Hematopoietic multipotent progenitor cell (in vitro differentiated cells): Measurements from ENCODE around the gene STAG3. TPM values are rescaled to one million over a fixed set of nuclear protein-coding genes. Genes with fewer than 3 reads are reported as not detected.
"Not testable (repeated sequence)": the region's sequence is repeated elsewhere in the genome, so short reads cannot be mapped to it uniquely, and the experiment has no call there.

Experiments used
- DNase-seq, 3 donors: peaks; one replicate each; pipeline ENCODE4 v3.0.0-alpha.2; 2011 to 2015; ENCODE audit warnings: low read depth in 2 of 3, low spot score in 2 of 3
- total RNA-seq: library from RNA; depleted of rRNA; stranded (reverse); fragments of >200 nt; gene quantifications from one replicate; pipeline ENCODE4 v1.2.3, GENCODE V29; 2012

STAG3 gene
- total RNA-seq, 1 donor = 0.81 TPM

DNA sequence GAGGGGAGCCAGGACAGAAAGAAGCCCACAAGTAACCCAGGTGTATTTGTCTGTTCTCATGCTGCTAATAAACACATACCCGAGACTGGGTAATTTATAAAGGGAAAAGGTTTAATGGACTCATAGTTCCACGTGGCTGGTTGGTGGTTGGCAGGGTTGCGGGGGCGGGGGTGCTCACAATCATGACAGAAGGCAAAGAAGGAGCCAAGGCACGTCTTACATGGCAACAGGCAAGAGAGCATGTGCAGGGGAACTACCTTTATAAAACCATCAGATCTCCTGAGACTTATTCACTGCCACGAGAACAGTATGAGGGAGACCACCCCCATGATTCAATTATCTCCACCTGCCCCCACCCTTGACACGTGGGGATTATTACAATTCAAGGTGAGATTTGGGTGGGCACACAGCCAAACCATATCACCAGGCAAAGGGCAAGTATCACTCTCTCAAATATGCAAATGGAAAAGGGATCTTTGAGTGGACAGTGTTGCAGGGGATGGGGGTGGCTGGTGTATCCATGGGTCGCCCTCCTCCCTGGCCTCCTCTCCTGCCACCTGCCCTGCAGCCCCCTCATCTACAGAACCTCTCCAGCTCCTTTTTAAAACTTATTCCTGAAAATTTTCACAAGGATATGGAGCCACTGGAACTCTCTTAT, 57.1 kb downstream of the STAG3 start:
- not testable (repeated sequence) for DNase-seq

DNA sequence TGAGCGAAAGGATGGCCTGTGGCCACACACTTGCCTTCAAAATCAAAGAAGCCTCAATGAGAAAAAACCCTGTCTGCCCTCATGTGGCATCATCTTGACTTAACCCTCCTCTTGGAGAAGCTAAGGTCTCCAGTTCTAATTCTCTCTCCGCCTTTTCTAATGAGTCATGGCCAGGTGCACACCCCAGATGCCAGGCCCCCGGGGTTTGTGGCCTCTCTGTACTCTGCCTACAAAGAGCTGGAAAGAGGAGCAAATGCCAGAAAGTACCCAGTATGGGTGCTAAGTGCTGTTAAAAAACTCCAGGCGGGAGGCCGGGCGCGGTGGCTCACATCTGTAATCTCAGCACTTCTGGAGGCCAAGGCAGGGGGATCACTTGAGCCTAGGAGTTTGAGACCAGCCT, 62.3 kb downstream of the STAG3 start:
- not testable (repeated sequence) for DNase-seq

DNA sequence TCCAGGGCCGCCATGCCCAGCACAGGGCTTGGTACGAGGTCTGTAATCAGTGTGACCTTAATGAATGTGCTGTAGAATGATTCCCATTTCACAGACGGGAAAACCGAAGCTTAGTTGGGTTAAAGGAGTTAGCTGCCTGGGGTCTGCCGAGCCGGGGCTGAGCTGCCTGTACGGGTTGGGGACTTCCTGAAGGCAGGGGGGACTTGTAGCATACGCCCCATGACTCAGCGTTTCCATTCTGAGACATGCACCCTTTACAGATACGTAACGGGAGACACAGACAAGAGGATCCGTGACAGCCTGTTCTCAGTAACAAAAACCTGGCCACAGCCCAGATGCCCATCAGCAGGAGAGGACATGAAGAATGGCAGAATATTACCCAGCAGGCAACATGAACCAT, 65.7 kb downstream of the STAG3 start:
- DNase-seq = peak in 2 of 3 donors; percentile 68 to 75

DNA sequence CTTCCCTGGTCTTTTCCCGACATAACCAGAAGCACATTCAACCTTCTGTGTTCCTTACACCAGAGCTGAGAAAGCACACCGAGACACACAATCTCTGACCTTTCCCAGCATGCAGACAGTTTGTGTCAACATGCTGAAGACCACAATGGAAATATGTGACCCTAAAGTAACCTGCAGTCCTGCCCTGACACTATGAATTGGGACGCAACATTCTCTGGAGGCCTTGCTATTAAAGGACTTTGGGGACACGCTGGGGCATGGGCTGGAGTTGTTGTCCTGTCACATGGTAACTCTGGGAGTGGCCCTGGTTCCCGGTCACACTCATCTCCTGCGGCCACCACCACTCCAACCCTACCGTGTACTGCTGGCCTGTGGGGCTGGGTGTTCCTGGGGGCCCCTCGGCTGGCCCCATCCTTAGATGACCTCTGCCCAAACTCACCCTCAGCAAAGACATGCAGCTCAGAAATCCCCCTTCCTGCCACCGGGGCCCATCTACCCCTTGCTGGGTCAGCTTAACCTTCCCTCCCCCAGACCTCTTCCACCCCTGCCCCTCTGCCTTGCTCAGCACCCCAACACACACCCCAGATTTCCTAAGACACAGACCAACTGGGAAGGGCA, 67.4 kb downstream of the STAG3 start:
- not testable (repeated sequence) for DNase-seq

DNA sequence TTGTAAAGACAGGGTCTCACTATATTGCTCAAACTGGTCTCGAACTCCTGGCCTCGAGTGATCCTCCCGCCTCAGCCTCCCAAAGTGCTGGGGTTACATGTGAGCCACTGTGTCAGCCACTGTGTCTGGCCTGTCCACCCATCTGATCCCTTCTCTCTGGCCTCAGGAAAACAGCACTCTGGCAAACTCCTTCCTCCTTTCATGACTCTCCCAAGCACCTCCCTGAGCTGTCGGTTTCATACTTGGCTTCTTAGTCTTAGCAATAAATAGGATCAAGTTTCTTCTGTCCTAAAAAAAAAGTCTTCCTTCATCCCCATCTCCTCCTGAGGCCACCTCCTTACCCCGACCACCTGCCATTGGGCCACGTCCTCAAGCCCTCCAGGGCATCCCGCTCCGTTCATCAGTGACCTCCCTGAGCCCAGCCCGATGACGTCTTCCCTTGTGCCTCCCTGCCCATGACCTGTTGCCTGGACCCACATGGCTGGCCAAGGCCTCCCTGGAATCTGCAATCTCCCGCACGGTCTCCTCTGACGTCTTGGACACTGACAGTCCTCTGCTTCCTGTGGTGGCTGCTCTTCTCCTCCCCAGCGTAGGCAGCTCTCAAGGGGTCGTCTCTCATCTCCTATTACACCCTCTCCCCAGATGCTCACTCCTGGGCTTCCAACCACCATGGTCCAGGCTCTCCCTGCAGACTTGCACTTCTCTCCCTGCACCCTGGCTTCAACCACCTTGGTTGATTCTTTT, 68.6 kb downstream of the STAG3 start:
- not testable (repeated sequence) for DNase-seq

DNA sequence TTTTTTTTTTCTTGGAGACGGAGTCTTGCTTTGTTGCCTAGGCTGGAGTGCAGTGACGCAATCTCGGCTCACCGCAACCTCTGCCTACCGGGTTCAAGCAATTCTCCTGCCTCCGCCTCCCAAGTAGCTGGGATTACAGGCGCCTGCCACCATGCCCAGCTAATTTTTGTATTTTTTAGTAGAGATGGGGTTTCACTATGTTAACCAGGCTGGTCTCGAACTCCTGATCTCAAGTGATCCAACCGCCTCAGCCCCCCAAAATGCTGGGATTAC, 69.1 kb downstream of the STAG3 start:
- DNase-seq = not testable (repeated sequence)

DNA sequence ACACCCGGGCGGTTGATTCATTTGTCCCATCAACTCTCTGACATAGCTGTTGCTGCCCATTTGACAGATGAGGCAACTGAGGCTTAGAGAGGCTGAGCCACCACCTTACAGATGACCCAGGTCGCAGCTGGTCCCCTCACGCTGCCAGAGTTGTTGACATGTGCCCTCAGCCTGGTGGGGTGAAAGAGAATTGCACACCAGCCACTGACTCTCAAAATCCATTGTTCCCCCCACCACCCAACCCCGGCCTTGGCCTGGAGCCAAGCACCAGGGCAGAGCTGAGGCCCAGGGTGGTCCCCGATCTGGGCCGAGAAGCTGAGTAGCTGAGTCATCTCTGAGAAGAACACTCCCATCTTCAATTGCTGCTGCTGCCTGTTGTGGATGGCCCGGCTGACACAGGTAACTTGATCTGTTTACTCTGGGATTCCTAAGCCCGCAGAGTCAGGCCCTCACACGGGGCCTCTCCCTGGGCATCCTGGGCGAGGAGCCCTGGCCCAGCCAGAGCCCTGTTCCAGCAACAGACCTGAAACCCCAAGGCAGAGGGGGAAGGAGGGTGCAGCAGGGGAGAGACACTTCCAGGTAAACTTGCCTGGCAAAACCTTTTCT, 69.5 kb downstream of the STAG3 start:
- DNase-seq = peak in 2 of 3 donors; percentile 46 to 74

DNA sequence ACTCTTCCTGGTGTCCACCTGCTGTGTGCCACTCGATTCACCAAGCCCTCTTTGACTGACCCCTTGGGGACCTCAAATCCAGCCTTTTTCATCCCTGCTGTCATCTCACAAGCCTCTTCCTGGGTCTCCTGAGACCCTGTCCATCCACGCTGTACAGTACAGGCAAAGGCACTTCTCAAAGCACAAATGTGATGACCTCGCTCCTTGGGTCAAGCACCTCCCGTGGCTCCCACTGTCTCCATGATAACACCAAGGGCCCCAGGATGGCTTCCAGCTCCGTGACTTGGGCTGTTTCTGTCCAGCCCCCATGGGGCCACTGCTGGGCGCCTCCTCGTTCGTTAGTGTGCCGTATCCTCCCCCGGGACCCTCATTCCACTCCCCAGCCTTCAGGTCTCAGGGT, 70.8 kb downstream of the STAG3 start:
- DNase-seq = no peak

DNA sequence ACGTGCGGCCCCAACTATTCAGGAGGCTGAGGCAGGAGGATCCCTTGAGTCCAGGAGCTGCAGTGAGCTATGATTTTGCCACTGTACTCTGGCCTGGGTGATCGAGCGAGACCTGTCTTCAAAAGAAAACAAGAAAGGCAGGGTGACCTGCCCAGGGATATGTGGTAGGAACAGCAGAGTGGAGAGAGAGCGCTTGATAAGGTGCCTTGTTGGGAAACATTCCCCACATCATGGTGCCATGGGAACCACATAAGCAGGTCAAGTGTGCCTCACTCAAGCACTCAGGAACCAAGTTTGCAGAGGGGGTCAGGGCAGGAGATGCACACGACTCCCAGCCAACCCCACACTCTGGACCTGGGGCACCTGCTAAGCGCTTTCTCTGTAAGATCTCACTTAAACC, 79.3 kb downstream of the STAG3 start:
- no peak for DNase-seq

DNA sequence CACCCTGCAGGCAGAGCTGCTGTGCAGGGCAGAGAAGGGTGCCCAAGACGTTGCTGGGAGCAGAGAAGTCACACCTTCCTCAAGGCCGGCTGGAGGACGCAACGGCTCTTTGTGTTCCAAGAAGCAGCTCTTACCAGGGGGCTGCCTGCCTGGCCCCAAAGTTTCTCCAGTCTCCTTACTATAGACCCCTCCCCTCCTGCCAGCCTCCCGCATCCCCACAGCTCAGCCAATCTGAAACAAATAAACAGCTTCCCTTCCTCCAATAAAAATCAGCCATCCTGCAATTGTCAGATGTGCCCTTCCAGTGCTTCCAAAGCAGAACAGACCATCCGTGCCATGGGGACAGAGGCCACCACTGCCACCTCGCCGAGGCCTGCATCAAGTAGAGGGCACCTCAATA, 82.3 kb downstream of the STAG3 start:
- DNase-seq = not testable (repeated sequence)

DNA sequence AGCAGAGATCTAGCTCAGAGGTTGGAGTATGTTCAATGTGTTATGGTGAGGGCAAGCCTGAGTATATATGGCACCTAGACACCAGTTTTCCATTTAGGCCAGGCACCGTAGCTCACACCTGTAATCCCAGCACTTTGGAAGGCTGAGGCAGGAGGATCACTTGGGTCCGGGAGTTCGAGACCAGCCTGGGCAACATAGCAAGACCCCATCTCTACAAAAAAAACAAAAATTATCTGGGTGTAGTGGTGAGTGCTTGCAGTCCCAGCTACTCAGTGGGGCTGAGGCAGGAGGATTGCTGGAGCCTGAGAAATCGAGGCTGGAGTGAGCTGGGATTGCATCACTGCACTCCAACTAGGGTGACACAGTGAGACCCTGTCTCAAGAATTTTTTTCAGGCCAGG, 85.2 kb downstream of the STAG3 start:
- DNase-seq = not testable (repeated sequence)

Other genes with a start within 250 kb of the STAG3 start
- gene GJC3, start 248.3 kb upstream of the STAG3 start, total RNA-seq = 0.54 TPM
- gene AZGP1, start 201.9 kb upstream of the STAG3 start, total RNA-seq = not detected
- 35.3 TPM for gene ZKSCAN1, start 162.3 kb upstream of the STAG3 start, total RNA-seq
- 11.0 TPM for gene ZSCAN21, start 128.1 kb upstream of the STAG3 start, total RNA-seq
- gene ZNF3, start 96.2 kb upstream of the STAG3 start, total RNA-seq = 25.9 TPM
- gene COPS6, start 88.9 kb upstream of the STAG3 start, total RNA-seq = 43.9 TPM
- gene MCM7, start 76.5 kb upstream of the STAG3 start, total RNA-seq = 217 TPM
- gene AP4M1, start 76.3 kb upstream of the STAG3 start, total RNA-seq = 24.8 TPM
- gene TAF6, start 58.6 kb upstream of the STAG3 start, total RNA-seq = 22.4 TPM
- gene CNPY4, start 58.3 kb upstream of the STAG3 start, total RNA-seq = 11.6 TPM
- 3.5 TPM for gene MBLAC1, start 51.0 kb upstream of the STAG3 start, total RNA-seq
- 162 TPM for gene LAMTOR4, start 29.0 kb upstream of the STAG3 start, total RNA-seq
- gene TRAPPC14, start 19.2 kb upstream of the STAG3 start, total RNA-seq = 17.5 TPM
- 0.54 TPM for gene GAL3ST4, start 9.3 kb upstream of the STAG3 start, total RNA-seq
- gene GPC2, start 537 bp upstream of the STAG3 start, total RNA-seq = 6.2 TPM
- gene PVRIG, start 42.0 kb downstream of the STAG3 start, total RNA-seq = 0.54 TPM
- not detected for gene SPDYE3, start 129.8 kb downstream of the STAG3 start, total RNA-seq
- gene PILRB, start 180.2 kb downstream of the STAG3 start, total RNA-seq = 39.6 TPM
- 2.2 TPM for gene PILRA, start 195.6 kb downstream of the STAG3 start, total RNA-seq